GM19193 (cell line): ENCODE results near the gene BPIFA1.

Experiments used
- POLR2A ChIP-seq: IDR thresholded peaks from 4 replicates; pipeline ENCODE4 v1.6.1; 2011; ENCODE audit not compliant: insufficient read depth, insufficient read length; ENCODE audit errors: extremely low read depth

BPIFA1 gene

GRCh38 chr20:33261465-33261864 is 25.7 kb downstream of the BPIFA1 start:
- no peak for TF ChIP-seq POLR2A

- no peak for TF ChIP-seq POLR2A
These were observed 26.9 kb downstream of the BPIFA1 start for GRCh38 chr20:33262658-33263065.

- TF ChIP-seq POLR2A = no peak
These were observed 28.0 kb downstream of the BPIFA1 start for GRCh38 chr20:33263784-33264183.

GRCh38 chr20:33267701-33268100 is 31.9 kb downstream of the BPIFA1 start:
- no peak for TF ChIP-seq POLR2A

DNA sequence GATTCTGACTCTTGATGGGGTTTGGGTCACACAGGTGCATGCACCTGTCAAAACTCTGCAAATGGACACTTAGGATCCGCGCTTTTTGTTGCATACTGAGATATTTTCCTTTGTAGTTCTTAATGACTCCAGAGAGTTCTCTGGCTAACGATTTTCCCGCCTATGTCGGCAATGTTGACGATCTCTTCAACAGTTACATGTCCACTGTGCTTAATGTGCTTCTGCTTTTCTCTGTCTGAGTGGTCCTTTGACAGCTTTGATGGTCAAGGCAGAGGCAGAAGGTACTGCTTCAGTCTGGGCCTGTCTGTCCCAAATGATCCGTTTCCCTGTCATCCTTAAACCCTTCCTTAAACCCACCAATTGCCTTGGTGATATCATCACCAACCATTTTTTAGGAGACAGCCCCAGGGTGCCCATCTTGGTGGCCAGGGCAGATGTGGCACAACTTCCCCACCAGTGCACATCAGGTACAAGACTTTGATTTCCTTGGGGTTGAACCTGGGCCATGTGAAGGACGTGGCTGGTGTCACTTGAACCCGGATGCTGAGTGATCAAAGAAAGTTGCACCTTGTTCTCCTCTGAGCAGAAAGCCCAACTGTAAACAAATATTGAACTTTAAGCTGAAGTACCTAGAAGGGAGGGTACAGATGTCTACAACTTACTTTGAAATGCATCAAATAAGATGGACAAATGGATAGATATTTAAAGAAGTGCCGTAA is 36.5 kb downstream of the BPIFA1 start:
- no peak for TF ChIP-seq POLR2A

- TF ChIP-seq POLR2A = no peak
These were observed 37.5 kb downstream of the BPIFA1 start for GRCh38 chr20:33273117-33273851.

DNA sequence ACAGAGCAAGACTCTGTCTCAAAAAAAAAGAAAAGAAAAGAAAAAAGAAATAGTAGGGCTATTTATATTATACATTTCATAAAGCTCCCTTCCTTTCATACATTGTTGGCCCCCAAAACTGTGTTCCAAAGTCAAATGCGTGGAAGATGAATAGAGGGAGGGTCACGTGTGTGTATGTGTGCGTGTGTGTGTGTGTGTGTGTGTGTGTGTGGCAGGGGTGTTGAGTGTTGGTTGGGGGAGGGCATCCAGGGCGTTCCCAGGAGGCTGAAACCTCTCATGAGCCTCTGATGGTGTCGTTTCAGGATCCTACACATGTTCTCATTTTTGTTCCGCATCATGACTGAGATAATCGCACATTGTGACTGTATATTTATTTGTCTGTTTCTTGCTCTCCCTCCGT is 39.4 kb downstream of the BPIFA1 start:
- no peak for TF ChIP-seq POLR2A

GRCh38 chr20:33275871-33276270 is 40.1 kb downstream of the BPIFA1 start:
- TF ChIP-seq POLR2A = no peak

DNA sequence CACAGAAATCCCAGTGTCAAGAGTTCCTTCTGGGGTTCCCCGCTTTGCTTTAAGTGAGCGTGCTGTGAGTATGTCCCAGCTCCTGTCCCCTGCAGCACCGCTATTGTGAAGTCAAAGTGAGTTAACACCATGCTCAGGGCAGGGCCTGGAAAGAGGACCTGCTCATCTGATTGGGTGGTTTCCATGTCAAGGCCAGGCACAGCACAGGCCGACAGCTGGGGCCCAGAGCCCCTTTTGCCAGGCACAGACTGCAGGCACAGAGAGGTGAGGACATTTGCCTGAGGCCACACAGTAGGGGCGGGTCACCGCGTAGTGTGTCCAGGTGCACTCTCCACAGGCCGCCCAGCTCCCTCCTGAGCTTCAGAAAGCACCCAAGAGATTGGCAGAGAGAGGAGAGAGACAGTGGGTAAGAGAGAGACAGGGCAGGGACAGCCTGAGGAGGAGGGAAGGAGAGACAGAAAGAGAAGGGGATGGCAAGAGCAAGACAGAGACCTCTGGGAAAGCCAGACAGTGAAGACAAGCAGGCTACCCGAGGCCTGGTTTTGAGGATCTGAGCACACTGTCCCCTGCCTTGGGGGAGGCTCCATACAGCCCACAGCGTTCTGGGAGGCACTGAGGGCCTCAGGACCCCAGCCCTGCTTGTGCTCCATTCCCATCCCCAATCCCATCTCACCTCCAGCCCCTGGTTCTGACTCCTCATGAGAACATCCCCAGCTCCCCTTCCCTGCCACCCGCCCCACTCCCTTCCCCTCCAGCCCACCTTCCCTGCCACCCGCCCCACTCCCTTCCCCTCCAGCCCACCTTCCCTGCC is 40.7 kb downstream of the BPIFA1 start:
- TF ChIP-seq POLR2A = no peak

- TF ChIP-seq POLR2A = no peak
These were observed 42.0 kb downstream of the BPIFA1 start for GRCh38 chr20:33277471-33278441.

GRCh38 chr20:33278700-33279099 is 42.9 kb downstream of the BPIFA1 start:
- TF ChIP-seq POLR2A = no peak

GRCh38 chr20:33279261-33279910 is 43.6 kb downstream of the BPIFA1 start:
- TF ChIP-seq POLR2A = no peak

- TF ChIP-seq POLR2A = no peak
These were observed 44.3 kb downstream of the BPIFA1 start for GRCh38 chr20:33280000-33280680.

DNA sequence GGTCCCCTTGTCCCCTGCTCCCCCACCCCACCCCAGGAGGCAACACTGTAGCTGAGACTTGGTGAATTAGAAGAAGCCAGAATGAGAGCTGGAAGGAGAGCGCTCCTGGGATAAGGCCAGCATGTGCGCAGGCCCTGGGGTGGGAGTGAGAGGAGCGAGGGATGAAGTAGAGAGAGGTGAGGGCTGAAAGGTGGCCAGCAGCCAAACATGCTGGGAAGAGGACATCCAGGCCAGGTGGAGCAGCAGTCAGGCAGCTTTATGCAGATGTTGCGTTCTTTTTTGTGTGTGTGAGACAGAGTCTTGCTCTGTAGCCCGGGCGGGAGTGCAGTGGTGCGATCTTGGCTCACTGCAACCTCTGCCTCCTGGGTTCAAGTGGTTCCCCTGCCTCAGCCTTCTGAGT is 45.0 kb downstream of the BPIFA1 start:
- no peak for TF ChIP-seq POLR2A

GRCh38 chr20:33281550-33282146 is 45.9 kb downstream of the BPIFA1 start:
- TF ChIP-seq POLR2A = no peak
